GM21390 (cell line): ENCODE measurements around the gene SEC61A2.

Experiments
- ATAC-seq: cut with Tn5 transposase; IDR thresholded peaks from one replicate; pipeline ENCODE4 v1.9.1; 2021; ENCODE audit not compliant: unreplicated experiment

The SEC61A2 gene

GRCh38 chr10:12195603-12196506 lies 66.4 kb downstream of the SEC61A2 start, which contains the start of the genes CDC123 and NUDT5:
CDC123 (plus strand) TSS chr10:12196188; CDS start chr10:12196246, 58 bp downstream.
NUDT5 (minus strand) TSS chr10:12195891; CDS start chr10:12186291, 9,600 bp downstream.
- ATAC-seq: peak; percentile 91

- no peak for ATAC-seq
Measured at GRCh38 chr10:12196531-12197211, 67.2 kb downstream of the SEC61A2 start.

- no peak for ATAC-seq
Measured at GRCh38 chr10:12198156-12198555, 68.7 kb downstream of the SEC61A2 start.

- no peak for ATAC-seq
Measured at GRCh38 chr10:12200850-12201249, 71.4 kb downstream of the SEC61A2 start.

GRCh38 chr10:12201543-12201942 lies 72.1 kb downstream of the SEC61A2 start:
- ATAC-seq: no peak

GRCh38 chr10:12202226-12202625 lies 72.7 kb downstream of the SEC61A2 start:
- no peak for ATAC-seq

- ATAC-seq: no peak
Measured at GRCh38 chr10:12205082-12205481, 75.6 kb downstream of the SEC61A2 start.

- ATAC-seq: no peak
Measured at GRCh38 chr10:12207114-12207513, 77.6 kb downstream of the SEC61A2 start.

GRCh38 chr10:12208460-12208859 lies 79.0 kb downstream of the SEC61A2 start:
- ATAC-seq: no peak

GRCh38 chr10:12212454-12212853 lies 83.0 kb downstream of the SEC61A2 start:
- no peak for ATAC-seq

GRCh38 chr10:12213621-12214020 lies 84.1 kb downstream of the SEC61A2 start:
- ATAC-seq: no peak

- ATAC-seq: no peak
Measured at GRCh38 chr10:12214093-12214492, 84.6 kb downstream of the SEC61A2 start.

- no peak for ATAC-seq
Measured at GRCh38 chr10:12214763-12215218, 85.3 kb downstream of the SEC61A2 start.
